Esophagus (tissue), 2 donors: ENCODE measurements around the gene FBXW4. TPM values are rescaled to one million over a fixed set of nuclear protein-coding genes. Genes with fewer than 3 reads are reported as not detected.

Experiments used
- H3K27ac ChIP-seq, 2 donors: one replicate each; pipeline ENCODE4 v1.5.1; 2013; ENCODE audit warnings: low read depth in 2 of 2, mild to moderate bottlenecking in 2 of 2, inconsistent platforms in 1 of 2, low read length in 1 of 2, moderate library complexity in 1 of 2
- H3K27me3 ChIP-seq, 2 donors: one replicate each; pipeline ENCODE4 v1.6.1; 2013; ENCODE audit warnings: low read length in 2 of 2, control low read depth in 1 of 2, mild to moderate bottlenecking in 1 of 2; ENCODE audit not compliant: insufficient read depth in 2 of 2, control insufficient read depth in 1 of 2
- H3K36me3 ChIP-seq, 2 donors: one replicate each; pipeline ENCODE4 v1.6.1; 2013; ENCODE audit warnings: low read length in 1 of 2; ENCODE audit not compliant: control insufficient read depth in 2 of 2, insufficient read depth in 2 of 2
- H3K4me1 ChIP-seq, 2 donors: one replicate each; pipeline ENCODE4 v1.6.1; 2013; ENCODE audit warnings: low read length in 1 of 2; ENCODE audit not compliant: control insufficient read depth in 2 of 2, insufficient read depth in 2 of 2
- H3K4me3 ChIP-seq, 2 donors: one replicate each; pipeline ENCODE4 v1.5.1; 2013; ENCODE audit warnings: low read length in 2 of 2, mild to moderate bottlenecking in 2 of 2, low read depth in 1 of 2, moderate library complexity in 1 of 2
- H3K9me3 ChIP-seq, 2 donors: one replicate each; pipeline ENCODE4 v1.6.1; 2013; ENCODE audit warnings: mild to moderate bottlenecking in 2 of 2, low read depth in 1 of 2, low read length in 1 of 2, moderate library complexity in 1 of 2; ENCODE audit not compliant: control insufficient read depth in 2 of 2, insufficient read depth in 1 of 2
- WGBS, 2 donors: extraction: QIAGEN DNeasy Blood & Tissue Kit; methylation state at CpG; one replicate each; pipeline ENCODE4 v1.1.7; 2013; 5-methylcytosine and 5-hydroxymethylcytosine counted together
- polyA plus RNA-seq, 2 donors: library from polyadenylated mRNA; stranded (reverse); fragments of 200-250 nt; gene quantifications; one replicate each; pipeline ENCODE4 v1.2.3, GENCODE V29; 2013
- donor health status: healthy with polysubstance abuse.
- donor health status: Bipolar disorder and iron deficiency.

The FBXW4 gene
- polyA plus RNA-seq, 2 donors, result 27.0 to 31.1 TPM

GRCh38 chr10:101721806-101722205 lies 26.8 kb upstream of the FBXW4 start:
- Histone ChIP-seq H3K27ac (no peak overlapping the region), H3K27me3 (no peaks in the 10 kb centered on the region), H3K36me3 (no peaks in the 10 kb centered on the region), H3K4me3 (no peak overlapping the region), H3K9me3 (no peaks in the 10 kb centered on the region), H3K4me1 (no peaks in the 10 kb centered on the region)
- WGBS, 2 donors, result 86% methylated on average over 2 of the region's 2 CpGs

DNA sequence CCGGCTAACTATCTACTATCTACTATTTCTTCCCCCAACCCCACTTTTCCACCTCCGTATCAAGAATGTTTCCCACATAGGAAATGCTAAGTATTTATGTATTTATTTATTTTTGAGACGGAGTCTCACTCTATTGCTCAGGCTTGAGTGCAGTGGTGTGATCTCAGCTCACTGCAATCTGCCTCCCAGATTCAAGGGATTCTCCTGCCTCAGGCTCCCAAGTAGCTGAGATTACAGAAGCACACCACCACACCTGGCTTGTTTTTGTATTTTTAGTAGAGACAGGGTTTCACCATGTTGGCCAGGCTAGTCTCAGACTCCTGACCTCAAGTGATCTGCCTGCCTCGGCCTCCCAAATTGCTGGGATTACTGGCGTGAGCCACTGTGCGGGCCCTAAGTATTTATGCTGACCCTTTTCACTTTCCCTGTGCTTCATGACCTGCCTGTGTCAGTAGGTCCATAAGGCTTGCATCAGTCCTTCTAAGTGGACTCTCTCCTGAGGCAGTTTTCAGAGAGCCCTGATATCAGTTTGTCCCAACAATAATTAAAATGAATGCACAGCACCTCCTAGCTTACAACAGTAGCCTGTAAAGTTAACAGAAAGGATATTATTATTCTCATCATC lies 25.7 kb upstream of the FBXW4 start:
- H3K27me3 ChIP-seq, result no peaks in the 10 kb centered on the region
- H3K4me3 ChIP-seq, result no peak overlapping the region
- no peaks in the 10 kb centered on the region for H3K4me1 ChIP-seq
- no peaks in the 10 kb centered on the region for H3K9me3 ChIP-seq
- no peaks in the 10 kb centered on the region for H3K36me3 ChIP-seq
- 89 to 93% methylated on average over 6 of the region's 6 CpGs for WGBS, 2 donors
- no peak overlapping the region for H3K27ac ChIP-seq

GRCh38 chr10:101718690-101719275 lies 23.8 kb upstream of the FBXW4 start:
- 84 to 94% methylated on average over 3 of the region's 3 CpGs for WGBS, 2 donors
- H3K27me3 ChIP-seq, result no peaks in the 10 kb centered on the region
- no peaks in the 10 kb centered on the region for H3K36me3 ChIP-seq
- no peak overlapping the region for H3K4me3 ChIP-seq
- H3K4me1 ChIP-seq, result no peaks in the 10 kb centered on the region
- H3K9me3 ChIP-seq, result no peaks in the 10 kb centered on the region
- no peak overlapping the region for H3K27ac ChIP-seq

GRCh38 chr10:101716891-101717659 lies 22.1 kb upstream of the FBXW4 start:
- Histone ChIP-seq H3K36me3 (no peaks in the 10 kb centered on the region), H3K4me1 (no peaks in the 10 kb centered on the region), H3K27ac (peak overlapping the region; percentile 14 to 62), H3K9me3 (no peaks in the 10 kb centered on the region), H3K4me3 (no peak overlapping the region), H3K27me3 (no peaks in the 10 kb centered on the region)
- WGBS, 2 donors, result 65 to 67% methylated on average over 10 of the region's 10 CpGs

DNA sequence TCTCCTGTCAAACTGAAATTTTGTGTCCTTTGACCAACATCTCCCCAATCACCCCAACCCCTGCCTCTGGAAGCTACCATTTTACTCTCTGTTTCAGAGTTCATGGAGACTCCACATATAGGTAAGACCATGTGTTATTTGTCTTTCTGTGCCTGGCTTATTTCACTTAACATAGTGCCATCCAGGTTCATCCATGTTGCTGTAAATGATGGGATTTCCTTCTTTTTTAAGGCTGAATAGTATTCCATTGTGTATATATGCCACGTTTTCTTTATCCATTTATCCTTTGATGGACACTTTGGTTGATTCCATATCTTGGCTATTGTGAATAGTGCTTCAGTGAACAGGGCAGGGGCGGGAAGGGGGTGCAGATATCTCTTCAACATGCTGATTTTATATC lies 18.0 kb upstream of the FBXW4 start:
- 84 to 88% methylated on average over 2 of the region's 2 CpGs for WGBS, 2 donors
- no peak overlapping the region for H3K4me3 ChIP-seq
- H3K27ac ChIP-seq, result no peak overlapping the region
- H3K9me3 ChIP-seq, result no peaks in the 10 kb centered on the region
- no peaks in the 10 kb centered on the region for H3K36me3 ChIP-seq
- no peaks in the 10 kb centered on the region for H3K27me3 ChIP-seq
- no peaks in the 10 kb centered on the region for H3K4me1 ChIP-seq

GRCh38 chr10:101710793-101711192 lies 15.8 kb upstream of the FBXW4 start:
- WGBS, 2 donors, result 67 to 70% methylated on average over 2 of the region's 2 CpGs
- no peaks in the 10 kb centered on the region for H3K27me3 ChIP-seq
- H3K36me3 ChIP-seq, result no peaks in the 10 kb centered on the region
- no peak overlapping the region for H3K27ac ChIP-seq
- no peak overlapping the region for H3K4me3 ChIP-seq
- no peaks in the 10 kb centered on the region for H3K4me1 ChIP-seq
- H3K9me3 ChIP-seq, result no peaks in the 10 kb centered on the region

GRCh38 chr10:101710059-101710695 lies 15.2 kb upstream of the FBXW4 start:
- Histone ChIP-seq H3K27me3 (no peaks in the 10 kb centered on the region), H3K9me3 (no peaks in the 10 kb centered on the region), H3K4me1 (no peaks in the 10 kb centered on the region), H3K36me3 (no peaks in the 10 kb centered on the region), H3K4me3 (no peak overlapping the region), H3K27ac (no peak overlapping the region)
- 46 to 54% methylated on average over 9 of the region's 9 CpGs for WGBS, 2 donors

DNA sequence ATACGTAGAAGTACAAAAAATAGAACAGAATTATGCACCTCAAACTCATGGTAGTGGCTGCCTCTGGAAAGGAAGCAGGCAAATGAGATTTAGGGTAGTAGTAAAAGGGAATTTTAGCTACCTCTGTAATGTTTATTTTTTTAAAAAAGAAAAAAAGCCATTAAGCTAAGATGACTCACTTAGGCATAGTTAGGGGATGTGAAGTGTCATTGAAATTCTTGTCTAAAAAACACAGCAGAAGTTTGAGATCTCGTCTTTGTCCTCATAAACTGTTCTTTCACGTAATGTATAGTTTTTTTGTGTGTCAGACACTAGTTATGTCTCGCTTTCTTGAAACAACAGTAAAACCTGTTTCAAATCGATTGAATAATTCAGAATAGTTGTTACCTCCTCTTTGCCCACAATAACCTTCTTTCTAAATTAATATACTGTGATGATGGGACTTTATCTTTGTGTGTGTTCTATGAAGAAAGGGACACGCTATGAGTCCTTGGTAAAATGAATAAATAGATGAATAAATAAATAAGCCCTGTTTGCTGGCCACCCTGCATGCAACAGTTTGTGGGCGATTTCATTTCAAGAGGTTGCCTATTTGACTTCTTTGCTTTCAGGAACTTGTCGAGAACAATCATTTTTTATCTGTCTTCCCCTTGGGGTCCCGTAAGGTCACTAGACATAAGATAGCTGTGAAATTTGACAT lies 14.5 kb upstream of the FBXW4 start:
- Histone ChIP-seq H3K9me3 (no peaks in the 10 kb centered on the region), H3K27me3 (no peaks in the 10 kb centered on the region), H3K27ac (no peak overlapping the region), H3K4me1 (no peaks in the 10 kb centered on the region), H3K4me3 (no peak overlapping the region), H3K36me3 (no peaks in the 10 kb centered on the region)
- WGBS, 2 donors, result 63 to 68% methylated on average over 9 of the region's 9 CpGs

DNA sequence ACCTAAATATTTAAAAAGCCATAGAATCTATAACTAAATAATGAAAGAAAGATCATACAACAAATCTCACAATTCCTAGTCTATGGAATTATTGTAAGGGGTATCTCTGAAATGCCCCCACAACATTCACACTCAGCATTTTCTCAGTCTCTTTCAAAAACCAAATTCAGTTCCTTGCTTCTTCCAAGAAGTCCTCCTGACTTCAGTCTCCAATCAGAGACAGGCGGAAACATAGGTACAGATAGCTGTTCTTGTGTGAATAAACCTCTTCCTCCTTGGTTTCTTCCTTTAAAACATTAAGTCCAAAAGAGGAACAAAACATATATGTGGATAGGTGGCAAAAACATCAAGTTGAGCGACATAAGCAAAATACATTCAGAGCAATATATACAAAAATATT lies 13.9 kb upstream of the FBXW4 start:
- 78 to 93% methylated on average over 2 of the region's 2 CpGs for WGBS, 2 donors
- Histone ChIP-seq H3K27ac (no peak overlapping the region), H3K4me1 (no peaks in the 10 kb centered on the region), H3K9me3 (no peaks in the 10 kb centered on the region), H3K4me3 (no peak overlapping the region), H3K36me3 (no peaks in the 10 kb centered on the region), H3K27me3 (no peaks in the 10 kb centered on the region)
